HG03108 (cell line): ENCODE data around the gene MC3R.
"Not testable (repeated sequence)": the region's sequence is repeated elsewhere in the genome, so short reads cannot be mapped to it uniquely, and the experiment has no call there.

Experiments used
- ATAC-seq: cut with Tn5 transposase; IDR thresholded peaks from one replicate; pipeline ENCODE4 v1.9.1; 2021; ENCODE audit warnings: moderate library complexity; ENCODE audit not compliant: unreplicated experiment

The MC3R gene

GRCh38 chr20:56247954-56248782 lies at the start of gene MC3R:
Gene MC3R (plus strand): TSS chr20:56248732. CDS start chr20:56248844, 112 bp downstream.
- ATAC-seq, result no peak

- no peak for ATAC-seq
These were observed 48.1 kb upstream of the MC3R start for GRCh38 chr20:56200456-56200855.

- no peak for ATAC-seq
These were observed 45.9 kb upstream of the MC3R start for GRCh38 chr20:56202493-56203077.

- no peak for ATAC-seq
These were observed 44.3 kb upstream of the MC3R start for GRCh38 chr20:56204206-56204605.

GRCh38 chr20:56205346-56205745 lies 43.2 kb upstream of the MC3R start:
- no peak for ATAC-seq

GRCh38 chr20:56207656-56208055 lies 40.9 kb upstream of the MC3R start:
- no peak for ATAC-seq

- no peak for ATAC-seq
These were observed 40.4 kb upstream of the MC3R start for GRCh38 chr20:56208121-56208520.

GRCh38 chr20:56211051-56211450 lies 37.5 kb upstream of the MC3R start:
- ATAC-seq, result no peak

GRCh38 chr20:56212091-56212490 lies 36.4 kb upstream of the MC3R start:
- ATAC-seq, result no peak

- no peak for ATAC-seq
These were observed 35.2 kb upstream of the MC3R start for GRCh38 chr20:56213321-56213720.

GRCh38 chr20:56215115-56215514 lies 33.4 kb upstream of the MC3R start:
- ATAC-seq, result no peak

GRCh38 chr20:56217829-56218228 lies 30.7 kb upstream of the MC3R start:
- ATAC-seq, result no peak

- not testable (repeated sequence) for ATAC-seq
These were observed 27.3 kb upstream of the MC3R start for GRCh38 chr20:56221186-56221585.

- no peak for ATAC-seq
These were observed 26.3 kb upstream of the MC3R start for GRCh38 chr20:56222201-56222600.

- no peak for ATAC-seq
These were observed 25.6 kb upstream of the MC3R start for GRCh38 chr20:56222945-56223344.

GRCh38 chr20:56223352-56223751 lies 25.2 kb upstream of the MC3R start:
- no peak for ATAC-seq

- ATAC-seq, result no peak
These were observed 20.5 kb upstream of the MC3R start for GRCh38 chr20:56228021-56228420.

- no peak for ATAC-seq
These were observed 18.7 kb upstream of the MC3R start for GRCh38 chr20:56229812-56230211.

- ATAC-seq, result no peak
These were observed 14.4 kb upstream of the MC3R start for GRCh38 chr20:56234110-56234509.

GRCh38 chr20:56237335-56237734 lies 11.2 kb upstream of the MC3R start:
- ATAC-seq, result no peak

GRCh38 chr20:56244259-56244658 lies 4.3 kb upstream of the MC3R start:
- ATAC-seq, result no peak

- ATAC-seq, result no peak
These were observed 2.8 kb upstream of the MC3R start for GRCh38 chr20:56245761-56246160.
